ENCODE results near the gene ESPL1.

GRCh38 chr12:53235742-53236442 lies 32.2 kb upstream of the ESPL1 start:
- TF ChIP-seq ARNT (IDR thresholded peaks at IDR 0.05) (no peak), FOXM1 (IDR thresholded peaks at IDR 0.05; ENCODE audit: borderline replicate concordance) (no peak), SP1 (IDR thresholded peaks at IDR 0.05) (no peak), BHLHE40 (IDR thresholded peaks at IDR 0.05; ENCODE audit: borderline replicate concordance) (no peak), HDGF (IDR thresholded peaks at IDR 0.05; ENCODE audit: borderline replicate concordance) (no peak), TARDBP (IDR thresholded peaks at IDR 0.05) (no peak), FOXA1 (IDR thresholded peaks at IDR 0.05) (no peak)
